ENCODE measurements around the gene IRS1. TPM values are rescaled to one million over a fixed set of nuclear protein-coding genes. Genes with fewer than 3 reads are reported as not detected.

Gene IRS1
- polyA plus RNA-seq, 2 of the 4 experiments (the other 2 are of a cell fraction) = 10.4 to 13.9 TPM

- Histone ChIP-seq H3K4me3 (no peak overlapping the region), H3K9me3 (no peaks in the 10 kb centered on the region), H3K4me2 (no peak overlapping the region), H3K27ac (no peak overlapping the region), H3K4me1 (no peaks in the 10 kb centered on the region)
- POLR2A ChIA-PET = no interaction called here
- no peak for FAIRE-seq
- CTCF ChIA-PET = no interaction called here
- no peak for ATAC-seq
- DNase-seq (ENCODE audit: low read depth in 1 of 2, low spot score in 1 of 2) = no peak
- TF ChIP-seq RNF2 (IDR thresholded peaks at IDR 0.05; ENCODE audit: borderline replicate concordance, low read depth) = no peak
- TF ChIP-seq NPAS2 (CRISPR knock-in tag; IDR thresholded peaks at IDR 0.05; ENCODE audit: borderline replicate concordance) = no peak
- TF ChIP-seq BCL3 (IDR thresholded peaks at IDR 0.05) = no peak
These were observed 100.9 kb downstream of the IRS1 start for GRCh38 chr2:226698671-226699070.

- no peak overlapping the region for H3K4me3 ChIP-seq
- no peak overlapping the region for H3K27ac ChIP-seq
- WGBS (ENCODE audit: missing lambda C conversion rate) = 85% methylated on average over 4 of the region's 4 CpGs
- TF ChIP-seq RAD21 (conservative IDR thresholded peaks at IDR 0.05 in 1 of 2, IDR thresholded peaks at IDR 0.05 in 1 of 2) = no peak
- TF ChIP-seq TP53 (CRISPR knock-in tag; IDR thresholded peaks at IDR 0.05) = no peak
- TF ChIP-seq FOSB (CRISPR knock-in tag; IDR thresholded peaks at IDR 0.05) = no peak
- TF ChIP-seq BCL3 (IDR thresholded peaks at IDR 0.05) = no peak
- TF ChIP-seq EHMT2 (IDR thresholded peaks at IDR 0.05; ENCODE audit: low read depth) = no peak
- TF ChIP-seq REST (IDR thresholded peaks at IDR 0.05) = no peak
- TF ChIP-seq ZC3H11A (IDR thresholded peaks at IDR 0.05) = no peak
- no peak for TF ChIP-seq GATA3 (IDR thresholded peaks at IDR 0.05; ENCODE audit: borderline replicate concordance)
- no peak for TF ChIP-seq ZNF302 (CRISPR knock-in tag; IDR thresholded peaks at IDR 0.05)
- no peak for TF ChIP-seq CEBPB (IDR thresholded peaks at IDR 0.05)
- no peak for TF ChIP-seq PBX3 (IDR thresholded peaks at IDR 0.05)
- no peak for TF ChIP-seq CHD2 (IDR thresholded peaks at IDR 0.05; ENCODE audit: low read length, partially characterized antibody)
- TF ChIP-seq JUN (IDR thresholded peaks at IDR 0.05) = no peak
- TF ChIP-seq BHLHE40 (IDR thresholded peaks at IDR 0.05; ENCODE audit: low read depth, low read length) = no peak
- no peak for TF ChIP-seq JUNB (IDR thresholded peaks at IDR 0.05)
- DNase-seq (ENCODE audit: low read depth in 1 of 2, low spot score in 1 of 2) (no peak), ATAC-seq (no peak), FAIRE-seq (no peak)
- ChIA-PET POLR2A (no interaction called here), CTCF (no interaction called here)
- H3K4me2 ChIP-seq = no peak overlapping the region
- H3K9me3 ChIP-seq = no peaks in the 10 kb centered on the region
- no peaks in the 10 kb centered on the region for H3K4me1 ChIP-seq
These were observed 104.9 kb downstream of the IRS1 start for GRCh38 chr2:226694586-226695284.
